Caco-2 (cell line): ENCODE measurements around the gene HSPG2. TPM values are rescaled to one million over a fixed set of nuclear protein-coding genes. Genes with fewer than 3 reads are reported as not detected.

Experiments
- BruUV-seq: library from RNA; stranded (reverse); fragments of 400-500 nt; replicated peaks from 2 replicates; lab custom pipeline; 2021; lab: Mats Ljungman, UMichigan
- CTCF ChIA-PET: fragments of 300-600 bp; sonication (Branson Sonifier 250); formaldehyde crosslinking; loops from one replicate; lab custom pipeline; 2022; ENCODE audit warnings: antibody characterized with exemption; lab: Charles Lee
- POLR2A ChIA-PET: fragments of 300-600 bp; sonication (Branson Sonifier 250); formaldehyde crosslinking; loops from one replicate; lab custom pipeline; 2022; ENCODE audit warnings: antibody characterized with exemption; lab: Charles Lee
- DNase-seq, 2 experiments: peaks; one replicate each; pipeline versions ENCODE4 v3.0.0 to v3.0.0-alpha.2; 2020 to 2022
- H3K27me3 ChIP-seq: replicated peaks from 2 replicates; pipeline ENCODE4 v1.6.0; 2011; ENCODE audit warnings: low read length; ENCODE audit not compliant: control insufficient read depth, insufficient read depth
- H3K36me3 ChIP-seq: 2 replicates; pipeline ENCODE4 v1.5.1; 2011; ENCODE audit warnings: low read length; ENCODE audit not compliant: control insufficient read depth, insufficient read depth
- H3K4me1 ChIP-seq: fragments of 250-450 bp; sonication (Bioruptor Pico); 2 replicates; pipeline ENCODE4 v1.5.1; 2020; ENCODE audit warnings: mild to moderate bottlenecking
- H3K4me3 ChIP-seq: 2 replicates; pipeline ENCODE4 v1.5.1; 2011; ENCODE audit warnings: low read depth, mild to moderate bottlenecking, control low read depth, low read length
- H3K9me3 ChIP-seq: fragments of 250-450 bp; sonication (Bioruptor Pico); 2 replicates; pipeline ENCODE4 v1.5.1; 2020; ENCODE audit warnings: mild to moderate bottlenecking, moderate library complexity
- H3K27ac Mint-ChIP-seq: one replicate; pipeline ENCODE4 v1.8.0; 2022; ENCODE audit warnings: mixed read lengths; ENCODE audit not compliant: unreplicated experiment
- H3K27me3 Mint-ChIP-seq: one replicate; pipeline ENCODE4 v1.8.0; 2022; ENCODE audit warnings: mixed read lengths; ENCODE audit not compliant: insufficient read depth, unreplicated experiment
- H3K36me3 Mint-ChIP-seq: one replicate; pipeline ENCODE4 v1.8.0; 2022; ENCODE audit warnings: mild to moderate bottlenecking, mixed read lengths; ENCODE audit not compliant: insufficient read depth, unreplicated experiment
- H3K4me1 Mint-ChIP-seq: one replicate; pipeline ENCODE4 v1.8.0; 2022; ENCODE audit warnings: low read depth, mixed read lengths; ENCODE audit not compliant: unreplicated experiment
- H3K4me3 Mint-ChIP-seq: one replicate; pipeline ENCODE4 v1.8.0; 2022; ENCODE audit warnings: mild to moderate bottlenecking, moderate library complexity, mixed read lengths; ENCODE audit not compliant: unreplicated experiment
- H3K9me3 Mint-ChIP-seq: one replicate; pipeline ENCODE4 v1.8.0; 2022; ENCODE audit warnings: mixed read lengths; ENCODE audit not compliant: unreplicated experiment
- CTCF ChIP-seq, 2 experiments: fragments of 200-600 bp in 1 of 2; IDR thresholded peaks; 1 replicate in 1 of 2; 2 replicates in 1 of 2; pipeline versions ENCODE4 v1.5.1 to v1.8.0; 2011 to 2022; ENCODE audit warnings: antibody characterized with exemption in 1 of 2, control low read depth in 1 of 2, inconsistent platforms in 1 of 2, low read depth in 1 of 2, low read length in 1 of 2, mild to moderate bottlenecking in 1 of 2, moderate library complexity in 1 of 2; ENCODE audit not compliant: insufficient read depth in 1 of 2, severe bottlenecking in 1 of 2, unreplicated experiment in 1 of 2
- intact Hi-C: fragments of 100-400 bp; cut with micrococcal nuclease; formaldehyde crosslinking; loops from one replicate; pipeline ENCODE4 v1.10.0; 2022; ENCODE audit not compliant: unreplicated experiment
- total RNA-seq: library from RNA; stranded (reverse); gene quantifications from 2 replicates; pipeline ENCODE4 v1.2.3, GENCODE V29; 2022

HSPG2 gene
- total RNA-seq, 1 experiment from 2014 or later, result 237 TPM

DNA sequence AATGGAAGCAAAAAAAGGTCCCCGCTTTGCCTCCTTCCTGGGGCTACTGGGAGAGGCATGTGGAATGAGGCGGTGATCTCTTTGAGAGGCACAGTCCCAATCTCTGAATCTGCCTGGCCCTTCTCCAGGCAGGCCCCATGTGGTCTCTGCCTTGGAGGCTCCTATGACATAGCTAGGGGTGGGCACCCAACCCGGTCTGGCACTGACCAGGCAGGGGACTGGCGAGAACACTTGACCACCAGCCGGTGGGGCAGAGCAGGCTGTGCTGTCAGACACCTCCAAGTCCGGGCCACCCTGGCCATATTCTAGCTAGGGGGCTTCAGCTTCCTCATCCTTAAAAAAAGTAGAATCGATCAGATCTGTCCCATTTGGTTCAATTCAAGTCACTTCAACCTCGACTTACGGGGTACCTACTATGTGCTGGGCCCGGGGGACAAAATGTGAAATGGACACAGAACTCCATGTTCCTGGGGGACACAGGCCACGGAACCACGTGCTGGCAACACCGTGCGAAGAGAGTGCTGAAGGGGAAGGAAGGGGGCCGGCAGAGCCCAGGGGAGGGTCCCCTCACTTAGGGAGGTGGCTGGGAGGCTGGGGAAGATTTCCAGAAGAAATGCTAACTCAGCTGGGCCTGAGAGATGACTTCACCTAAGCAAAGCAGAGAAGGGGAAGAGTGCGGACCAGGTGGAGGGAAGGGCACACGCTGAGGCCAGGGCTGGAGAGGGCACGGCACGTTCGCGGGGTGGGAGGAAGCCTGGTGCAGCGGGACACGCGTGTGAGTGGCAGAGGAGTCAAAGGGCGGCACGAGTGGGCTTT is 33.3 kb downstream of the HSPG2 start:
- Histone ChIP-seq H3K9me3 (no peaks in the 10 kb centered on the region), H3K36me3 (peaks cover 4% of the 10 kb centered on the region), H3K4me1 (peaks cover 50% of the 10 kb centered on the region), H3K27me3 (no peaks in the 10 kb centered on the region), H3K4me3 (no peak overlapping the region)
- ChIA-PET CTCF (no interaction called here), POLR2A (no interaction called here)
- TF ChIP-seq CTCF (IDR thresholded peaks at IDR 0.05; ENCODE audit: insufficient read depth in 1 of 2, low read depth in 1 of 2, low read length in 1 of 2, severe bottlenecking in 1 of 2, unreplicated experiment in 1 of 2), result no peak
- Mint-ChIP-seq H3K4me1 (peaks cover 40% of the 10 kb centered on the region), H3K4me3 (no peak overlapping the region), H3K36me3 (peaks cover 62% of the 10 kb centered on the region), H3K9me3 (no peaks in the 10 kb centered on the region), H3K27me3 (no peaks in the 10 kb centered on the region), H3K27ac (peak overlapping the region; percentile 82)
- BruUV-seq, result no TSS peak
- DNase-seq, result no peak
- intact Hi-C loops, result loop anchor here (2.0 to 5.0 kb wide), 2 partner anchors 33 to 61 kb away; partner anchors contain the start of gene HSPG2

- Histone ChIP-seq H3K4me1 (peaks cover 54% of the 10 kb centered on the region), H3K4me3 (no peak overlapping the region), H3K36me3 (peaks cover 4% of the 10 kb centered on the region), H3K9me3 (no peaks in the 10 kb centered on the region), H3K27me3 (no peaks in the 10 kb centered on the region)
- peaks cover 47% of the 10 kb centered on the region for H3K4me1 Mint-ChIP-seq
- CTCF ChIA-PET, result interaction anchor here (0.5 to 1.2 kb wide), 4 partner anchors 18 to 54 kb away, joined by 3 to 6 read pairs (median 4); no protein-coding TSS in a partner anchor
- intact Hi-C loops, result loop anchor here (2.0 to 5.0 kb wide), 2 partner anchors 35 to 62 kb away; partner anchors contain the start of gene HSPG2
- H3K36me3 Mint-ChIP-seq, result peaks cover 56% of the 10 kb centered on the region
- no peak for TF ChIP-seq CTCF (IDR thresholded peaks at IDR 0.05; ENCODE audit: insufficient read depth in 1 of 2, low read depth in 1 of 2, low read length in 1 of 2, severe bottlenecking in 1 of 2, unreplicated experiment in 1 of 2)
- H3K4me3 Mint-ChIP-seq, result peak overlapping the region; percentile 16
- POLR2A ChIA-PET, result interaction anchor here (0.6 to 1.2 kb wide), 5 partner anchors 20 to 122 kb away, joined by 3 to 9 read pairs (median 4); partner anchors contain the start of gene USP48
- peak; percentile 74 to 84 for DNase-seq
- H3K27me3 Mint-ChIP-seq, result no peaks in the 10 kb centered on the region
- H3K9me3 Mint-ChIP-seq, result no peaks in the 10 kb centered on the region
- BruUV-seq, result no TSS peak
- H3K27ac Mint-ChIP-seq, result peak overlapping the region; percentile 59
Measured at GRCh38 chr1:21902026-21903012, 34.8 kb downstream of the HSPG2 start.
